Measurements from ENCODE around the gene MICU1.
A peak's percentile ranks its signal among the peaks of the same experiment; 100 is the strongest.

MICU1 gene

DNA sequence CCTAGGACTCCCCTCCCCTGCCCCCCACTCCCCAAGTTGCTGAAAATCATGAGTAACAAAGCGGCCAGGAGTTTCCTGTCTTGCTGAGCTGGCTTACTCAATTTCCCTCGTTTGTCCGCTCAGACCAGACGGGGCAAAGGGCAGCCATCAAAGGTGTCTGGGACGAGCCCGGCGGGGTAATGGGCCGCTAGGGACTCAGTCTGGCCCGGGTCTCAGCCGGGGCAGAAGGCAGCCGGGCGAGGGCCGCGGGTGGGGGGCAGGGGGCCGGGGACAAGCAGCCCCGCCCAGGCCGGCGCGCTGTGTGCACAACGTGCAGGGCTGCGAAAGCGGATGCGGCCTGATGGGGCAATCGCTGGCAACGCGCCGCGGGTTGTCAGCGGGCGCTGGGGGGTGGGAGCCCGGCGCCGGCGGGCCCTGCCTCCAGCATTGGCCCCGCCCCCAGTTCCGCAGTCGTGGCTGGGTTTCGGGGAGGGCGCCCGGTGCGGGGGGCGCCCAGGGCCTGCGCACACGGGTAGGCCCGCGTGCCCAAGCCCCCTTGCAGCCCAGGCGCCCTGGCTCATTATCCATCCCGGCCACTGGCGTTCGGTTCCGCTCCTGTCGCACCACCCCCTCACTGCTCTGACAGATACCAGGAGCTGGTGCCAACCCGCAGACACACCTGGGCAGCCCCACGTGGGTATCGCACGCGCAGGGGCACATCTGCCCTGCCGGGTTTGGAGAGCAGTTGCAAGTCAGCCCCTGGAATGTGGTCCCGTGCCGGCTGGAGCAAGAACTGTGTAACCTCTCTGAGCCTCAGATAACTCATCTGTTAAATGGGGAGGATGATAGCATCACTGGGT lies 306.2 kb downstream of the MICU1 start:
- FAIRE-seq (peak; percentile 23), DNase-seq (ENCODE audit: insufficient read length, low spot score) (peak; percentile 81)

DNA sequence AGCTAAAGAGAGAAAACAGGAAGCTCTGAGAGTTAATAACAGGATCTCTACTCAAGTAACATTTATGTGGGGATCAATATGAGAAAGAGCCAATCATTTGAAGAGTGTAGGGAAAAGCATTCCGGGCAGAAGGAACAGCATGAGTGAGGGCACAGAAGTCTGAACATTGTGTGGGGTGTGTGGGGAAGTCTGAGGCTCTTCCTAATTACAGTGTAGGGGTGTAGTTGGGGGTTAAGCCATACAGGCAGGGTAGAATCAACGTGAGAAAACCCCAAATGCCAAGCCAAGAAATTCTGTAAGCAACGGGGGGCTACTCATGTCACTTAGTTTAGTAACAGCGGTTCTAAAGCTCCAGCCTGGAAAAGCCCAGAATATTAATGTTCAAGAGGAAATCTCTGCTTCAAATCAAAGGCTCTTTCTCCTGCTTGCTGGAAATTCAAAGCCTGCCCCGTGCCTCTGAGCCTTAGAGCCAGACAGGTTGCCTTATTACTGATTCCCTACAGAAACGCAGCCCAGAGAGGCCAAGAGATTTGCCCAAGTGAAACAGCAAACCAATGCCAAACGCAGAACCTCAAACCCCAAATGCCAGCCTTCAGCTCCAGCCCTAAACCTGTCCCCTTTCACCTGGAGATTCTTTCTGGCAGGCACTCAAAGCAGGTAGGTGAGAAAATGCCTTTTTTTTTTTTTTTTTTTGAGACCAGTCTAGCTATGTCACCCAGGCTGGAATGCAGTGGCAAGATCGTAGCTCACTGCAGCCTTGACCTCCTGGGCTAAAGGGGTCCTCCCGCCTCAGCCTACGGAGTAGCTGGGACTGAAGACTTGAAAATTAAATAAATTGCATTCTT lies 307.2 kb downstream of the MICU1 start:
- DNase-seq (ENCODE audit: insufficient read length, low spot score): no peak
- no peak for FAIRE-seq

Data from HTR-8/SVneo (cell line).